ENCODE measurements around the gene FCHSD1.

- TF ChIP-seq CTCF (conservative IDR thresholded peaks at IDR 0.05; ENCODE audit: low read depth, low read length) (no peak), RFX5 (IDR thresholded peaks at IDR 0.05; ENCODE audit: low read depth, low read length) (no peak), SMC3 (IDR thresholded peaks at IDR 0.05; ENCODE audit: low read depth, low read length) (no peak), POLR2A (IDR thresholded peaks at IDR 0.05; ENCODE audit: low read depth, low read length) (no peak), MXI1 (IDR thresholded peaks at IDR 0.05; ENCODE audit: borderline replicate concordance, low read depth, low read length) (no peak), ELK1 (IDR thresholded peaks at IDR 0.05; ENCODE audit: borderline replicate concordance, low read depth, low read length) (no peak), FOS (IDR thresholded peaks at IDR 0.05; ENCODE audit: low read depth, low read length) (no peak), RAD21 (IDR thresholded peaks at IDR 0.05; ENCODE audit: low read length) (no peak)
- TF ChIP-seq, protein P1, sequence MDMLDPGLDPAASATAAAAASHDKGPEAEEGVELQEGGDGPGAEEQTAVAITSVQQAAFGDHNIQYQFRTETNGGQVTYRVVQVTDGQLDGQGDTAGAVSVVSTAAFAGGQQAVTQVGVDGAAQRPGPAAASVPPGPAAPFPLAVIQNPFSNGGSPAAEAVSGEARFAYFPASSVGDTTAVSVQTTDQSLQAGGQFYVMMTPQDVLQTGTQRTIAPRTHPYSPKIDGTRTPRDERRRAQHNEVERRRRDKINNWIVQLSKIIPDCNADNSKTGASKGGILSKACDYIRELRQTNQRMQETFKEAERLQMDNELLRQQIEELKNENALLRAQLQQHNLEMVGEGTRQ (IDR thresholded peaks at IDR 0.05; ENCODE audit: low read depth, low read length): no peak
Observed at GRCh38 chr5:141681295-141681694, 30.1 kb upstream of the FCHSD1 start.

Measured in IMR-90 (cell line).